ENCODE data around the gene MS4A8. TPM values are rescaled to one million over a fixed set of nuclear protein-coding genes. Genes with fewer than 3 reads are reported as not detected.

Gene MS4A8
- total RNA-seq, 1 experiment from 2014 or later = not detected

- Mint-ChIP-seq H3K27me3 (ENCODE audit: low read depth) (peaks cover 14% of the 10 kb centered on the region), H3K9me3 (peaks cover 63% of the 10 kb centered on the region)
These were observed 19.5 kb upstream of the MS4A8 start for GRCh38 chr11:60679879-60680278.

More at GRCh38 chr11:60679879-60680278, 19.5 kb upstream of the MS4A8 start:
- H3K27ac Mint-ChIP-seq = no peak overlapping the region
- CTCF ChIA-PET = no interaction called here
- no peaks in the 10 kb centered on the region for H3K4me1 Mint-ChIP-seq
- POLR2A ChIA-PET = no interaction called here
- DNase-seq (ENCODE audit: low spot score) (no peak), ATAC-seq (no peak)
- TF ChIP-seq ZNF671 (CRISPR knock-in tag; IDR thresholded peaks at IDR 0.05) (no peak), MAX (CRISPR knock-in tag; IDR thresholded peaks at IDR 0.05) (no peak), ESRRA (CRISPR knock-in tag; IDR thresholded peaks at IDR 0.05; ENCODE audit: borderline replicate concordance) (no peak), GRHL2 (CRISPR knock-in tag; IDR thresholded peaks at IDR 0.05; ENCODE audit: insufficient replicate concordance, severe bottlenecking) (no peak), CTCF (IDR thresholded peaks at IDR 0.05) (no peak), NFATC4 (CRISPR knock-in tag; IDR thresholded peaks at IDR 0.05) (no peak), ETV6 (CRISPR knock-in tag; IDR thresholded peaks at IDR 0.05) (no peak), SMAD3 (CRISPR knock-in tag; IDR thresholded peaks at IDR 0.05; ENCODE audit: borderline replicate concordance) (no peak), FOXP4 (CRISPR knock-in tag; IDR thresholded peaks at IDR 0.05) (no peak), ZNF121 (CRISPR knock-in tag; IDR thresholded peaks at IDR 0.05) (no peak), USF2 (CRISPR knock-in tag; IDR thresholded peaks at IDR 0.05) (no peak), MYBL2 (CRISPR knock-in tag; IDR thresholded peaks at IDR 0.05) (no peak), SP1 (CRISPR knock-in tag; conservative IDR thresholded peaks at IDR 0.05) (no peak), ATF3 (CRISPR knock-in tag; conservative IDR thresholded peaks at IDR 0.05) (no peak), IRF1 (CRISPR knock-in tag; IDR thresholded peaks at IDR 0.05) (no peak), STAT6 (CRISPR knock-in tag; conservative IDR thresholded peaks at IDR 0.05; ENCODE audit: low read depth) (no peak)
- no peak overlapping the region for H3K4me3 Mint-ChIP-seq
- H3K36me3 Mint-ChIP-seq = peaks cover 43% of the 10 kb centered on the region
